ENCODE results near the gene IFIT2.

DNA sequence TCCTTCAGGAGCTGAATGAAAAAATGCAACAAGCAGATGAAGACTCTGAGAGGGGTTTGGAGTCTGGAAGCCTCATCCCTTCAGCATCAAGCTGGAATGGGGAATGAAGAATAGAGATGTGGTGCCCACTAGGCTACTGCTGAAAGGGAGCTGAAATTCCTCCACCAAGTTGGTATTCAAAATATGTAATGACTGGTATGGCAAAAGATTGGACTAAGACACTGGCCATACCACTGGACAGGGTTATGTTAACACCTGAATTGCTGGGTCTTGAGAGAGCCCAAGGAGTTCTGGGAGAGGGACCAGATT lies 5.4 kb downstream of the IFIT2 start:
- TF ChIP-seq CTCF (IDR thresholded peaks at IDR 0.05; ENCODE audit: poor library complexity) (no peak), EZH2 (IDR thresholded peaks at IDR 0.05; ENCODE audit: borderline replicate concordance) (no peak)
